Peyer's patch (tissue), 4 donors: ENCODE data around the gene HPSE2. TPM values are rescaled to one million over a fixed set of nuclear protein-coding genes. Genes with fewer than 3 reads are reported as not detected.
A peak's percentile ranks its signal among the peaks of the same experiment; 100 is the strongest.

ENCODE experiments used
- DNase-seq, 3 donors: peaks; one replicate each; pipeline ENCODE4 v3.0.0-alpha.2; 2017 to 2019
- H3K27ac ChIP-seq, 4 donors: fragments of 200-600 bp; sonication (generic); one replicate each; pipeline ENCODE4 v1.5.1; 2016 to 2019
- H3K27me3 ChIP-seq, 2 donors: fragments of 200-600 bp; sonication (generic); one replicate each; pipeline ENCODE4 v1.5.1; 2019
- H3K36me3 ChIP-seq, 3 donors: fragments of 200-600 bp; sonication (generic); one replicate each; pipeline ENCODE4 v1.5.1; 2016 to 2019
- H3K4me1 ChIP-seq, 4 donors: fragments of 200-600 bp; sonication (generic); one replicate each; pipeline ENCODE4 v1.5.1; 2016 to 2019
- H3K4me3 ChIP-seq, 4 donors: fragments of 200-600 bp; sonication (generic); 1 replicate in 3 of 4; 2 replicates in 1 of 4; pipeline ENCODE4 v1.5.1; 2016 to 2019; ENCODE audit warnings: mild to moderate bottlenecking in 1 of 4
- H3K9me3 ChIP-seq, 4 donors: fragments of 200-600 bp; sonication (generic); one replicate each; pipeline ENCODE4 v1.5.1; 2016 to 2019; ENCODE audit warnings: mild to moderate bottlenecking in 1 of 4
- POLR2A ChIP-seq, 2 donors: fragments of 450-650 bp; IDR thresholded peaks; one replicate each; pipeline ENCODE4 v1.5.1; 2017; ENCODE audit warnings: antibody characterized with exemption in 2 of 2, mild to moderate bottlenecking in 2 of 2, moderate library complexity in 2 of 2
- total RNA-seq, 4 donors: library from RNA; depleted of rRNA; stranded (reverse); fragments of >200 nt; gene quantifications; one replicate each; pipeline ENCODE4 v1.1.0, GENCODE V29; 2016
- TF ChIP-seq, protein P1 (sequence below), 6 experiments: fragments of 450-650 bp in 4 of 6; fragments of 200-600 bp in 2 of 6; sonication (generic) in 1 of 6; IDR thresholded peaks; one replicate each; pipeline ENCODE4 v1.5.1; 2017 to 2019; ENCODE audit warnings: antibody characterized with exemption in 6 of 6, mild to moderate bottlenecking in 3 of 6, moderate library complexity in 1 of 6

Gene HPSE2
- total RNA-seq, 4 donors from 2014 or later: 3.0 to 15.7 (median 7.4) TPM

DNA sequence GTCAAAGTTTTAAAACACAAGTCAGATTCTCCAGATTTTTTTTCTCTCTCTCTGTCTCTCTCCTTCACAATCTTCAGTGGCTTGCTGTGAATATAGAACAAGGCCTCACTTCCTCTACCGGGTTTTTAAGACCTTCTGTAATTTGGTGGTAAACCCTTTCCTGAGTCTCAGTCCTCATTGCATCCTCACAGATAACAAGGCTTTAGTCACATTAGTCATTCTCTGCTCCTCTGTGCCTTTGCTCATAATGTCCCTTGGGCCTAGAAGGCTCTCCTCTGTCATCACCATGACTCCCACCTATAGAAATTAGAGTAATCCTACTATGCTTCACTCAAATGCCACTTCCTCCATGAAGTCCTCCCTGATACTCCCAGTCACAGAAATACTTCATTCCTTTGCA lies 616.2 kb downstream of the HPSE2 start:
- H3K27ac ChIP-seq: no peak overlapping the region
- peaks cover 0 to 4% (median 0%) of the 10 kb centered on the region in 4 donors for H3K4me1 ChIP-seq
- no peak overlapping the region for H3K4me3 ChIP-seq
- H3K27me3 ChIP-seq: no peaks in the 10 kb centered on the region
- no peak for DNase-seq
- TF ChIP-seq POLR2A (IDR thresholded peaks at IDR 0.05): no peak
- TF ChIP-seq, protein P1, sequence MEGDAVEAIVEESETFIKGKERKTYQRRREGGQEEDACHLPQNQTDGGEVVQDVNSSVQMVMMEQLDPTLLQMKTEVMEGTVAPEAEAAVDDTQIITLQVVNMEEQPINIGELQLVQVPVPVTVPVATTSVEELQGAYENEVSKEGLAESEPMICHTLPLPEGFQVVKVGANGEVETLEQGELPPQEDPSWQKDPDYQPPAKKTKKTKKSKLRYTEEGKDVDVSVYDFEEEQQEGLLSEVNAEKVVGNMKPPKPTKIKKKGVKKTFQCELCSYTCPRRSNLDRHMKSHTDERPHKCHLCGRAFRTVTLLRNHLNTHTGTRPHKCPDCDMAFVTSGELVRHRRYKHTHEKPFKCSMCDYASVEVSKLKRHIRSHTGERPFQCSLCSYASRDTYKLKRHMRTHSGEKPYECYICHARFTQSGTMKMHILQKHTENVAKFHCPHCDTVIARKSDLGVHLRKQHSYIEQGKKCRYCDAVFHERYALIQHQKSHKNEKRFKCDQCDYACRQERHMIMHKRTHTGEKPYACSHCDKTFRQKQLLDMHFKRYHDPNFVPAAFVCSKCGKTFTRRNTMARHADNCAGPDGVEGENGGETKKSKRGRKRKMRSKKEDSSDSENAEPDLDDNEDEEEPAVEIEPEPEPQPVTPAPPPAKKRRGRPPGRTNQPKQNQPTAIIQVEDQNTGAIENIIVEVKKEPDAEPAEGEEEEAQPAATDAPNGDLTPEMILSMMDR (IDR thresholded peaks at IDR 0.05): no peak
- no peaks in the 10 kb centered on the region for H3K9me3 ChIP-seq
- no peaks in the 10 kb centered on the region for H3K36me3 ChIP-seq

DNA sequence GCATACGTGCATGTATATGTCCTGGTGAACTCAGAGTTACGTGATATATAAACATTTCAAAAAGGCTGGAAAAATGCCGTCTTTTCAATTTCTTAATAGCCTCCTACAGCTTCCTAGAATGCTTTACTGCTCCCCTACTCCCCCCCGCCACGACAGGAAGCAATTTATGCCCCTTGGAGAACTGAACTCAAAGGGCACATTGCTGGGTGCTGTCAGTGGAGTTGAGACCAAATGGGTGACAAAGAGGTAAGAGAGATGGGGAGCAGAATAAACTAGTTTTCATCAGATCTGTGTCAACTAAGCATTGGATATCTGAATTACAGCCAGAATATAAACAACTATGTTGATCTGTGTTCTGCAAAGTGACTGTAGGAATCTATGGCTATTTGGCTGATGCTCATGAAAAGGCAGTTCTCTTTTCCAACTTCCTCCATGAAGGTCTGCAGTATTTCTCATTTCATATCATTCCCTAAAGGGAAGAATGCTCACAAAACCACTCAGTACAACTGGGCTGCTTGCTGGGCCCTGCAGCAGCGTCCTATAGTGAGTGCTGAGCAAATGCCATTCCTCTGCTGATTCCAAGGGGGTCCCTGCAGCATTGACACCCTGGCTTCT lies 617.6 kb downstream of the HPSE2 start:
- Histone ChIP-seq H3K27ac (peak overlapping the region in 1 of 4 donors; percentile 30), H3K4me3 (no peak overlapping the region)
- TF ChIP-seq, protein P1 (IDR thresholded peaks at IDR 0.05): no peak
- TF ChIP-seq POLR2A (IDR thresholded peaks at IDR 0.05): no peak

DNA sequence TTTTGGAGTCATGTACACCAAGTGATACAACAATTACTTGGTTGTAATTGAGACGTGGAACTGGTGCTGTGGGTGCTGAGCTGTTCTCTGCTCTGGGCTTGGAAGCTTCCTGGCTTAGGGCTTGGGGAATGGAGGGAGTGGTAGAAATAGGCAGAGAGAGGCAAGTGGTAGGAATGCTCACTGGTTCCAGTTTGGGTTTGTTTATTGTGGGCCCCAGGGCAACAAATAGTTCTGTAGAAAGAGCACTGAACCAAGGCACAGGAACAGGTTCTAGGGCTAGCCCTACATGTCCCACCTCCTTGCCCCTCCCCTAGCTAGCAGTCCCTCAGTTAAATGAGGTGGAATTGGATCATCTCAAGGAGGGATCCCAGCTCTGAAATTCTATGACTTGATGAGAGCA lies 622.2 kb downstream of the HPSE2 start:
- no peaks in the 10 kb centered on the region for H3K4me1 ChIP-seq
- H3K9me3 ChIP-seq: no peaks in the 10 kb centered on the region
- no peak overlapping the region for H3K27ac ChIP-seq
- no peak overlapping the region for H3K4me3 ChIP-seq
- H3K27me3 ChIP-seq: no peaks in the 10 kb centered on the region
- TF ChIP-seq, protein P1 (IDR thresholded peaks at IDR 0.05): no peak
- no peaks in the 10 kb centered on the region for H3K36me3 ChIP-seq
- DNase-seq: no peak

More for the DNA sequence above, 617.6 kb downstream of the HPSE2 start:
- Histone ChIP-seq H3K9me3 (no peaks in the 10 kb centered on the region), H3K36me3 (no peaks in the 10 kb centered on the region), H3K27me3 (no peaks in the 10 kb centered on the region), H3K4me1 (peaks cover 0 to 4% (median 0%) of the 10 kb centered on the region in 4 donors)
- DNase-seq: no peak

DNA sequence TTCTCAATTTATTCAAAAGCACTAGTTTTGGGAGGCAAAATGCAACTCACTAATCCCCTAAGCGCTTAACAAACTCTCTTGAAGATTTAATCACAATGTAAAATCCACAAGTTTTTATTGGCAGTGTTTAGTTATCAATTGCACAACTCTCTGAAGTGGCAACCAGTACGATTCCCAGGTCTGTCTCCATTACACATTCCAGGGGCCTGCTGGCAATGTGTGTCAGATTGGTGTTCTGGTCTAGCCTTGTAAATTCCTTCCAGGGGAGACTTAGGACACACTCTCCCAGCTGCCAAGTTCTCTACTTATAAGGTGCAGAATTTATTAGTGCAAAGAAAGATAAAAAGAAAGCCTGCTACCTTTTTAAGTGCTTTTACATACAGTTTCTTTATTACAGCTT lies 624.2 kb downstream of the HPSE2 start:
- Histone ChIP-seq H3K4me1 (no peaks in the 10 kb centered on the region), H3K4me3 (no peak overlapping the region), H3K36me3 (no peaks in the 10 kb centered on the region), H3K9me3 (no peaks in the 10 kb centered on the region), H3K27me3 (no peaks in the 10 kb centered on the region), H3K27ac (peak overlapping the region in 1 of 4 donors; percentile 51)
- TF ChIP-seq, protein P1 (IDR thresholded peaks at IDR 0.05): no peak
- no peak for TF ChIP-seq POLR2A (IDR thresholded peaks at IDR 0.05)
- no peak for DNase-seq

DNA sequence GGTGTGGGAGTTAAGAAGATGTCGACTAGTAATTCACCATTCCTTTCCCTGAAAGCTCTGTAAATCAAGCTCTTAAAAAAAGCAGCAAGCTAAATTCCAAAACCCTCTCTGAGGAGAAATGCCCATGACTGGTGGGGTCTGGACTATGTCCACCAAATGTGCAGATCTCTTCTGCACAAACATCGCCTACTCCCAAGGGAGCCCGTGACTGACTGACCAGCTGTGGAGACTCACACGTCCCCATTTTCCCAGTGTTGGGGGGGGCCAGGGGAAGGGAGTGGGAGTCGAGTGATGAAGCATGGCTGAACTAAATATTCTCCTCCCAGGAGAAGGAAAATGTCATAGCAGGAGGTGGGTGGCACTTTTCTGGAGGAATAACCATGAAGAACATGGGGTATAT lies 624.8 kb downstream of the HPSE2 start:
- H3K36me3 ChIP-seq: no peaks in the 10 kb centered on the region
- H3K27me3 ChIP-seq: no peaks in the 10 kb centered on the region
- H3K9me3 ChIP-seq: no peaks in the 10 kb centered on the region
- no peaks in the 10 kb centered on the region for H3K4me1 ChIP-seq
- H3K27ac ChIP-seq: peak overlapping the region in 1 of 4 donors; percentile 51
- TF ChIP-seq, protein P1 (IDR thresholded peaks at IDR 0.05): no peak
- no peak for TF ChIP-seq POLR2A (IDR thresholded peaks at IDR 0.05)
- no peak for DNase-seq
- no peak overlapping the region for H3K4me3 ChIP-seq

DNA sequence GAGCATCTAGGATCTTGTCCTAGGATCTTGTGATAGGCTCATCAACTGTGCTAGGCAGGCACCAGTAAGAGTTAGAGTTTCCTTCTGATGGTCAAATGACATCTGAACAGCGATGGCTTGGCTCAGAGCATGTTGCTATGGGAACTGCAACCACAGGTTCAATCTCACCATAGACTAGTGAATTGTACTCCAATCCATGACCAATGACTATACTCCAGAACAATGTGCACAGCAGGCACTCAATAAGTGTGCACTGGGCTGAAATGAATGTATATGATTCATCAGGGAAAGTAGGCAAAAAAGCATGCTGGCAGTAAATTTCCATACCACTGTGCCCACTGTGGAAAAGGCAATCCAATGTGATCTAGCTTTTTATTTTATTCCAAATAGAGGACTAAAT lies 625.4 kb downstream of the HPSE2 start:
- H3K27me3 ChIP-seq: no peaks in the 10 kb centered on the region
- H3K4me3 ChIP-seq: no peak overlapping the region
- no peaks in the 10 kb centered on the region for H3K36me3 ChIP-seq
- no peak for DNase-seq
- TF ChIP-seq, protein P1 (IDR thresholded peaks at IDR 0.05): no peak
- no peak for TF ChIP-seq POLR2A (IDR thresholded peaks at IDR 0.05)
- H3K27ac ChIP-seq: no peak overlapping the region
- H3K4me1 ChIP-seq: no peaks in the 10 kb centered on the region
- no peaks in the 10 kb centered on the region for H3K9me3 ChIP-seq
